Endodermal cell (in vitro differentiated cells): ENCODE results near the gene MFSD2B. TPM values are rescaled to one million over a fixed set of nuclear protein-coding genes. Genes with fewer than 3 reads are reported as not detected.
A peak's percentile ranks its signal among the peaks of the same experiment; 100 is the strongest.

Source experiments
- DNase-seq: peaks from one replicate; pipeline ENCODE4 v3.0.0-alpha.2; 2017
- H3K27ac ChIP-seq: 2 replicates; pipeline ENCODE4 v1.5.1; 2013; ENCODE audit warnings: mild to moderate bottlenecking, low read depth, low read length, moderate library complexity
- H3K27me3 ChIP-seq: 2 replicates; pipeline ENCODE4 v1.6.1; 2013; ENCODE audit warnings: mild to moderate bottlenecking, low read length, moderate library complexity; ENCODE audit not compliant: insufficient read depth, control insufficient read depth, poor library complexity, severe bottlenecking
- H3K36me3 ChIP-seq: 2 replicates; pipeline ENCODE4 v1.7.0; 2013; ENCODE audit warnings: mild to moderate bottlenecking, low read length, moderate library complexity; ENCODE audit not compliant: control insufficient read depth, insufficient read depth
- H3K4me1 ChIP-seq: one replicate; pipeline ENCODE4 v1.7.0; 2013; ENCODE audit warnings: low read length; ENCODE audit not compliant: control insufficient read depth, insufficient read depth
- H3K4me3 ChIP-seq: 2 replicates; pipeline ENCODE4 v1.5.1; 2013; ENCODE audit warnings: mild to moderate bottlenecking, low read length, moderate library complexity
- H3K9ac ChIP-seq: 2 replicates; pipeline ENCODE4 v1.6.1; 2013; ENCODE audit warnings: mild to moderate bottlenecking, low read length, moderate library complexity; ENCODE audit not compliant: poor library complexity, severe bottlenecking; ENCODE audit errors: extremely low read depth
- H3K9me3 ChIP-seq: 2 replicates; pipeline ENCODE4 v1.6.1; 2013; ENCODE audit warnings: mild to moderate bottlenecking, low read length, moderate library complexity; ENCODE audit not compliant: control insufficient read depth
- H3K27ac Mint-ChIP-seq: 2 replicates; pipeline ENCODE4 v1.8.0; 2020; ENCODE audit warnings: mixed read lengths
- H3K27me3 Mint-ChIP-seq: 2 replicates; pipeline ENCODE4 v1.8.0; 2021; ENCODE audit warnings: mild to moderate bottlenecking, mixed read lengths; ENCODE audit not compliant: insufficient read depth
- H3K36me3 Mint-ChIP-seq: 2 replicates; pipeline ENCODE4 v1.8.0; 2020; ENCODE audit warnings: low read depth, mixed read lengths
- H3K4me1 Mint-ChIP-seq: 2 replicates; pipeline ENCODE4 v1.8.0; 2020; ENCODE audit warnings: mixed read lengths
- H3K4me3 Mint-ChIP-seq: 2 replicates; pipeline ENCODE4 v1.8.0; 2020; ENCODE audit warnings: mild to moderate bottlenecking, moderate library complexity, mixed read lengths
- H3K9me3 Mint-ChIP-seq: 2 replicates; pipeline ENCODE4 v1.8.0; 2020; ENCODE audit warnings: mild to moderate bottlenecking, mixed read lengths
- WGBS, 2 experiments: methylation state at CpG; one replicate each; pipeline versions ENCODE4 v1.1.5 to v1.1.7; 2013; ENCODE audit warnings: missing lambda C conversion rate in 2 of 2, mixed read lengths in 1 of 2; ENCODE audit not compliant: insufficient coverage in 1 of 2, insufficient read length in 1 of 2; 5-methylcytosine and 5-hydroxymethylcytosine counted together
- total RNA-seq, 2 donors: library from RNA; stranded (reverse); fragmentation: NEBNext Ultra II Directional in 1 of 2; extraction: Animal tissue kit (Norgen Biotek cat#: 25700) in 1 of 2; gene quantifications; 2 replicates in 1 of 2; 3 replicates in 1 of 2; pipeline ENCODE4 v1.2.1, GENCODE V29; 2021
- TF ChIP-seq, protein P1 (sequence below): fragments of 200-600 bp; sonication (generic); conservative IDR thresholded peaks from 2 replicates; pipeline ENCODE4 v1.5.0; 2021; ENCODE audit warnings: antibody characterized with exemption, mild to moderate bottlenecking

MFSD2B gene
- total RNA-seq, 2 donors from 2014 or later = 0.91 to 1.0 TPM

- no peaks in the 10 kb centered on the region for H3K27me3 ChIP-seq
- Mint-ChIP-seq H3K4me1 (peaks cover 11% of the 10 kb centered on the region), H3K27me3 (peaks cover 2% of the 10 kb centered on the region), H3K4me3 (no peak within 1 kb of the TSS), H3K9me3 (no peaks in the 10 kb centered on the region), H3K36me3 (peaks cover 4% of the 10 kb centered on the region), H3K27ac (no peak within 1 kb of the TSS)
- no peak within 1 kb of the TSS for H3K27ac ChIP-seq
- peak within 1 kb of the TSS; percentile 83 for H3K4me3 ChIP-seq
- DNase-seq = peak; percentile 94
- no peaks in the 10 kb centered on the region for H3K9me3 ChIP-seq
- no peaks in the 10 kb centered on the region for H3K4me1 ChIP-seq
- 0 to 4% methylated on average over 5 to 52 of the region's 52 CpGs for WGBS, 2 experiments
- TF ChIP-seq, protein P1, sequence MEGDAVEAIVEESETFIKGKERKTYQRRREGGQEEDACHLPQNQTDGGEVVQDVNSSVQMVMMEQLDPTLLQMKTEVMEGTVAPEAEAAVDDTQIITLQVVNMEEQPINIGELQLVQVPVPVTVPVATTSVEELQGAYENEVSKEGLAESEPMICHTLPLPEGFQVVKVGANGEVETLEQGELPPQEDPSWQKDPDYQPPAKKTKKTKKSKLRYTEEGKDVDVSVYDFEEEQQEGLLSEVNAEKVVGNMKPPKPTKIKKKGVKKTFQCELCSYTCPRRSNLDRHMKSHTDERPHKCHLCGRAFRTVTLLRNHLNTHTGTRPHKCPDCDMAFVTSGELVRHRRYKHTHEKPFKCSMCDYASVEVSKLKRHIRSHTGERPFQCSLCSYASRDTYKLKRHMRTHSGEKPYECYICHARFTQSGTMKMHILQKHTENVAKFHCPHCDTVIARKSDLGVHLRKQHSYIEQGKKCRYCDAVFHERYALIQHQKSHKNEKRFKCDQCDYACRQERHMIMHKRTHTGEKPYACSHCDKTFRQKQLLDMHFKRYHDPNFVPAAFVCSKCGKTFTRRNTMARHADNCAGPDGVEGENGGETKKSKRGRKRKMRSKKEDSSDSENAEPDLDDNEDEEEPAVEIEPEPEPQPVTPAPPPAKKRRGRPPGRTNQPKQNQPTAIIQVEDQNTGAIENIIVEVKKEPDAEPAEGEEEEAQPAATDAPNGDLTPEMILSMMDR = no peak
- peak within 1 kb of the TSS; percentile 8 for H3K9ac ChIP-seq
- no peaks in the 10 kb centered on the region for H3K36me3 ChIP-seq
These were observed 39.7 kb downstream of the MFSD2B start, which contains the start of gene FKBP1B for GRCh38 chr2:24049485-24050021. Gene FKBP1B, plus strand, starts transcription at chr2:24049741. Its CDS starts 109 bp downstream, at chr2:24049850.

DNA sequence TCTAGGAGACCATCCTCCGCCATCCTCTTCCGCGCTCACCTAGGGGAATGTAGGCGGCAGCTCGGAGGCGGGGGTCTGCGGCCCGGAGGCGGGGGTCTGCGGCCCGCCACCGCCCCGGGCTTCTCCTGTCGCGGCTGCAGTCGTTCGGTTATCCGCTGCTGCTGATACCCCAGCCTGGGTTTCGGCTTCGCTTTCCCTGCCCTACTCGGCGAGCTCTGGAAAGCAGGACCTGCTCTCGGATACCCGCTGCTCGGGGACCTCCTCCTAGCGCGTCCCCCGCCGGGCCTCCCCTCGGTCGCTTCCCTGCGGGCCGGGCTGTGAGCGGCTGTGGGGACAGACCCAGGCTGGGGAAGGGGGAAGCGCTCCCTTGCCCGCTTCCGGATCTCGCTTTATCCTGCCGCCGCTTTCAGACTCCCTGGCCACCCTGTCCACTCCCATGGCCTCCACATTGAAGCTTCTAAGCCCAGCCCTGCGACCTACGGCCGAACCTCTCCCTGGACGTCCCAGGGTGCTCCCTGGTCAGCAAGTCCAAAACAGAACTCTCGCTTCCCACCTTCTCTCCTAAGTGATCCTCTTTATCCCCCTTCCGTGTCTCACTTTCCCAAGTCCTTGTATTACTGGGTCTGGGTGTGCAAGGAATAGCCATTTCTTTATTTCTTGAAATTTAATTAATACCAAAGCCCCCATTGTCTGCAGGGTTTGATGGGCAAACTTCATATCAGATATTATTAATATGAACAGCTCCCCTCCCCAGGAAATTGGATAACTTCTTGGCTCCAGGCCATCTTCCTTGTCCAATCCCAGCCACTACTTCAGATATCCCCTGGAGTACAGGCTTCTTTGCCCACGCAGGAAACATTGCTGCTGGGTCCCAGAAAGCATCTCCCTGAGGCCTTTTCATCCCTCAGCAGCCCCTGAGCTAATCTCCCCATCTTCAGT lies 40.4 kb downstream of the MFSD2B start:
- H3K4me1 Mint-ChIP-seq = peaks cover 11% of the 10 kb centered on the region
- peak; percentile 81 for DNase-seq
- H3K9ac ChIP-seq = peak overlapping the region; percentile 8
- no peaks in the 10 kb centered on the region for H3K9me3 ChIP-seq
- no peaks in the 10 kb centered on the region for H3K27me3 ChIP-seq
- peaks cover under 1% of the 10 kb centered on the region for H3K36me3 ChIP-seq
- H3K27me3 Mint-ChIP-seq = peaks cover 2% of the 10 kb centered on the region
- H3K27ac ChIP-seq = no peak overlapping the region
- H3K4me3 ChIP-seq = peak overlapping the region; percentile 83
- no peak overlapping the region for H3K4me3 Mint-ChIP-seq
- TF ChIP-seq, protein P1 = no peak
- H3K9me3 Mint-ChIP-seq = no peaks in the 10 kb centered on the region
- H3K27ac Mint-ChIP-seq = no peak overlapping the region
- WGBS, 2 experiments = 4 to 5% methylated on average over 27 to 47 of the region's 47 CpGs
- peaks cover 6% of the 10 kb centered on the region for H3K36me3 Mint-ChIP-seq
- H3K4me1 ChIP-seq = no peaks in the 10 kb centered on the region

GRCh38 chr2:24051833-24052232 lies 41.9 kb downstream of the MFSD2B start:
- TF ChIP-seq, protein P1 = no peak
- Mint-ChIP-seq H3K9me3 (no peaks in the 10 kb centered on the region), H3K36me3 (peaks cover 16% of the 10 kb centered on the region), H3K4me1 (peaks cover 5% of the 10 kb centered on the region), H3K27me3 (peaks cover 2% of the 10 kb centered on the region), H3K4me3 (no peak overlapping the region), H3K27ac (no peak overlapping the region)
- Histone ChIP-seq H3K4me3 (no peak overlapping the region), H3K9me3 (no peaks in the 10 kb centered on the region), H3K9ac (no peak overlapping the region), H3K4me1 (no peaks in the 10 kb centered on the region), H3K36me3 (peaks cover 3% of the 10 kb centered on the region), H3K27ac (no peak overlapping the region), H3K27me3 (no peaks in the 10 kb centered on the region)
- WGBS, 2 experiments = 91% methylated on average over 8 of the region's 8 CpGs
- DNase-seq = no peak
